Stimulated activated CD8-positive, alpha-beta memory T cell treated with anti-CD3 and anti-CD28 coated beads, Interleukin-7, amount 100 ng/mL, for 4 hours (primary cell): Measurements from ENCODE around the gene ROMO1.
"Not testable (repeated sequence)": the region's sequence is repeated elsewhere in the genome, so short reads cannot be mapped to it uniquely, and the experiment has no call there.

ENCODE experiments used
- DNase-seq, 2 donors: peaks; one replicate each; pipeline ENCODE4 v3.0.0-alpha.2; 2020; ENCODE audit warnings: low read depth in 2 of 2

The ROMO1 gene

DNA sequence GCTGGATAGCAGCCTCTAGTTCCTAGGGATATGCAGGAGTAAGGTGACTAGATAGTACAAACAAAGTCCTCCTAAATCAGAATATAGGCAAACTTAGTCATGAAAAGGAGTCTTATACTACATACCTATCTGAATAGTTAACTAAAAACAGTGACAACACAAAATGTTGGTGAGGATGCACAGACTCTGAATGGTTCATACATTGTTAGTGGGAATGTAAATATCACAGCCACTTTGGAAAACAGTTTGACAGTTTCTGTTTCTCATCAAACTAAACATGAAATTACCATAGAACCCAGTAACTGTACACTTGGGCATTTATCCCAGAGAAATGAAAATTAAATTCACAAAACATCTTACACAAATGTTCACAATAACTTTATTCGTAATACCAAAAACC is 17.2 kb upstream of the ROMO1 start:
- no peak for DNase-seq

DNA sequence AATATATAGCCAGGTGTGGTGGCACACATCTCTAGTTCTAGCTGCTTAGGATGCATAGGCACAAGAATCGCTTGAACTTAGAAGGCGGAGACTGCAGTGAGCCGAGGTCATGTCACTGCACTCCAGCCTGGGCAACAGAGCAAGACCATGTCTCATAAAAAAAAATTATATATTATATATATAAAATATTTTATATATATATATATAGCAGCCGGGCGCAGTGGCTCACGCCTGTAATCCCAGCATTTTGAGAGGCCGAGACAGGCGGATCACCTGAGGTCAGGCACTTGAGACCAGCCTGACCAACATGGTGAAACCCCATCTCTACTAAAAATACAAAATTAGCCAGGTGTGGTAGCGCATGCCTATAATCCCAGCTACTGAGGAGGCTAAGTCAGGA is 13.8 kb upstream of the ROMO1 start:
- DNase-seq: not testable (repeated sequence)

DNA sequence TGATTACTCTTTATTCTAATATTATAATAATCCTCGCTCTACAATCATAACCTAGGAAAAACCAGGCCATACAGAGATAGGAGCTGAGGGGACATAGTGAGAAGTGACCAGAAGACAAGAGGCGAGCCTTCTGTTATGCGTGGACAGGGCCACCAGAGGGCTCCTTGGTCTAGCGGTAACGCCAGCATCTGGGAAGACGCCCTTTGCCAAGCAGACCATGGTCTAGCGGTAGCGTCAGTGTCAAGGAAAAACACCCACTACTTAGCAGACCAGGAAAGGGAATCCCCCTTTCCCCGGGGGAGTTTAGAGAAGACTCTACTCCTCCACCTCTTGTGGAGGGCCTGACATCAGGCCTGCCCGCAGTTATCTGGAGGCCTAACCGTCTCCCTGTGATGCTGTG is 12.3 kb upstream of the ROMO1 start:
- DNase-seq: not testable (repeated sequence)

GRCh38 chr20:35690265-35690664 is 8.9 kb upstream of the ROMO1 start:
- no peak for DNase-seq

- DNase-seq: no peak
These were observed 3.9 kb upstream of the ROMO1 start for GRCh38 chr20:35695245-35695749.

GRCh38 chr20:35695978-35696377 is 3.2 kb upstream of the ROMO1 start:
- no peak for DNase-seq

DNA sequence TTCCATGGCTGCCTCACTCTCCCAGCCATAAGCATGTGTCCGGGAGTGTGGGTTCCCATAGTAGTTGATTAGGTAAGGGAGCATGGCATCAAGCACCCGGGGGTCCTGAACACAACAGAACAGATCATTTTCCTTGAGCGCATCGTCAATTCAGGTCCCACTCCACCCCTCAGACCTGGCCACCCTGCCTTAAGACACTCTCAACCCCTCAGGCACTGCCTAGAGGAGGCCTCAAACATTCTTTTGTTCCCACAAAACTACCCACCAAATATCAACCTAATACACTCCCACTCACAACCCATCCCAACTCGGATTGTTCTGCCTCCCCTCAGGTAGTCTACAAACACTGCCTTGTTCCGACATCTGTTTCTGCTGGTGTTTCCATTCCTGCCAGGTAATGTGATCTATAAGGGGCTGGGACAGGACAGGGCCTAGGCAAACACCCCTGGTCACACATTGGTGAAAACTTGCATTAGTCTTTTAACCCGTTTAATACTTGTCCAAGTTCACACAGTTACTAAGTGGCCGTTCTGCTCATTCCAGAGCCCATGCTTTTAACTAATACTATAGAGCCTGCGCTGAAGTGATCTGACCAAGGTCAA is 1.4 kb upstream of the ROMO1 start:
- no peak for DNase-seq

- DNase-seq: no peak
These were observed 693 bp upstream of the ROMO1 start for GRCh38 chr20:35698298-35699126.

GRCh38 chr20:35699957-35700624 is 886 bp downstream of the ROMO1 start:
- no peak for DNase-seq

DNA sequence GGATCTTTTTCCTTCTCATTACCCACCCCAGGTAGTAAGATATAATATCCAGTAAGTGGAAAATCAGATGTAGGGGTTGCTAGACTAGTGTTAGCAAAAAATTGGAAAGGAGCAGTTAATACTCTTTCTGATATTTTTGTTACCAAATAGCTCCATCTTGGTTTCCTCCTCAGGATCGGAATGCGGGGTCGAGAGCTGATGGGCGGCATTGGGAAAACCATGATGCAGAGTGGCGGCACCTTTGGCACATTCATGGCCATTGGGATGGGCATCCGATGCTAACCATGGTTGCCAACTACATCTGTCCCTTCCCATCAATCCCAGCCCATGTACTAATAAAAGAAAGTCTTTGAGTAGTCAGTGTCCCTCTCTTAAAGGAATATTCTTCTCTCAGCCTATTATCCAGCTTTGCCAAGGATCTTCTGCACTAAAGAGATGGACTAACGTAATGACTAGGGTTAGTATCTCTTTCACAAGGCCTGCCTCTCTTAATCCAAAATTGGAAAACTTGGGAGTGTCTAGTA is 1.5 kb downstream of the ROMO1 start:
- DNase-seq: no peak

DNA sequence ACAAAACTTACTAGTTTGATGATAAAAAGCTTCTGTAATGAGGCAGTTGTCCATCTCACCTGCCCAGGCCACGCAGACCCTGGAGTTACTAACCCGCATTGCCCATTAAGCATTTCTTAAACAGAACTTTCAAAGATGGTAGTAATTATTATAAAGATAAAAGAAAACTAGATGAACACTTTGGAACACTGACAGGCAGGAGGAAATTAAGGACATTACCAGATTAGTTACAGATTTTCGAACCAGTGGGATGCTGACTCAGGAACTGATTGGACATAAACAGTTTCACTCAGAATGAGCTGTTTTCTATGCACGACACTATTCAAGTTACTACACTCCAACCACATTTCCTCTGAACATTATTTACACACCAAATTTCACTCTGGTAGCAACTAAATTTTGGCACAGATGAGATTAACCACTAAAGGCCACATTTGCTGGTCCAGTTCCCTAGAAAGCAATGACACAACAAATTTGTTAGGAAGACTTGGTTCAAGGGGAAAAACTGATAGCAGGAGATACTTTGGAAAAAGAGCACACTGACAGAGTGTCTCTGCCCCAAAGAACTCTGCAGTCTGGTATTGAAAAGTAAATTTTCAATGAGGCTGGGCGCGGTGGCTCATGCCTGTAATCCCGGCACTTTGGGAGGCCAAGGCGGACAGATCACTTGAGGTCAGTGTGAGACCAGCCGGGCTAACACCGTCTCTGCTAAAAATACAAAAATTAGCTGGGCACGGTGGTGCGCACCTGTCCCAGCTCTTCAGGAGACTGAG is 3.0 kb downstream of the ROMO1 start:
- no peak for DNase-seq

DNA sequence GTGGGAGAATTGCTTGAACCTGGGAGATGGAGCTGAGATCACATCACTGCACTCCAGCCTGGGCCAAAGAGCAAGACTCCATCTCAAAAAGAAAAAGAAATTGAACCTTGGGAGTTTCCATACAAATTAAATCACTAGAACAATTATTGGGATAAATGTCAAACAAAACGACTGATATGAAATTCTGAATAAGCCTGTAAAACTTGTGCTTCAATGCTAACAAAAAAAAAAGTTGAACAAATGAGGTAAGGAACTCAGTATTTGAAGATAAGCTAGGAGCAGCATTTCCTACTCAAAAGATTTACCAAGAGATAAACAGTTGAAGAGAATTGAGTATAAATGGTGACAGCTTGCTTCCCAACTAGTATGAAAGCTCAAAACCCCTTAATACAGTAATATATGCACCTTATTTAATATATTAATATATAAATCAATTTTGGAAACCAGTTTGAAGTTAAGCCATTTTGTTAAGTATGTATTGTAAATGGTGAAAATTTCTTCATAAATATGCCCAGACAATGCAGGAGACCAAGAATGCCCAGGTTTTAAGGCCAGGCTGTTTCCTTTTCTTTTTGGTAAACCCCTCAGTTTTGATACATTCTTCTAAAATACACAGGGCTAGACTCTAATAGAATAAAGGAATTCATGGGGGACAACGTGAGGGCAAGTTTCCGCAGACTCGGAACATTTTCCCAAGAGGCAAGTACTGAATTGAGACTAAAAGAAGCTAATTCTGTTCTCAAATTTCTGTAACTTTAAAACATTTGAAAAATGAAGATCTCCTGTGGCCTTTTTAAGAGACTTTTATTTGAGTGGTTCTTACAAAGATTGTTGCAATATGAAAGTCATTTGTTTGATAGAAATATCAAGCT is 3.9 kb downstream of the ROMO1 start:
- DNase-seq: no peak

DNA sequence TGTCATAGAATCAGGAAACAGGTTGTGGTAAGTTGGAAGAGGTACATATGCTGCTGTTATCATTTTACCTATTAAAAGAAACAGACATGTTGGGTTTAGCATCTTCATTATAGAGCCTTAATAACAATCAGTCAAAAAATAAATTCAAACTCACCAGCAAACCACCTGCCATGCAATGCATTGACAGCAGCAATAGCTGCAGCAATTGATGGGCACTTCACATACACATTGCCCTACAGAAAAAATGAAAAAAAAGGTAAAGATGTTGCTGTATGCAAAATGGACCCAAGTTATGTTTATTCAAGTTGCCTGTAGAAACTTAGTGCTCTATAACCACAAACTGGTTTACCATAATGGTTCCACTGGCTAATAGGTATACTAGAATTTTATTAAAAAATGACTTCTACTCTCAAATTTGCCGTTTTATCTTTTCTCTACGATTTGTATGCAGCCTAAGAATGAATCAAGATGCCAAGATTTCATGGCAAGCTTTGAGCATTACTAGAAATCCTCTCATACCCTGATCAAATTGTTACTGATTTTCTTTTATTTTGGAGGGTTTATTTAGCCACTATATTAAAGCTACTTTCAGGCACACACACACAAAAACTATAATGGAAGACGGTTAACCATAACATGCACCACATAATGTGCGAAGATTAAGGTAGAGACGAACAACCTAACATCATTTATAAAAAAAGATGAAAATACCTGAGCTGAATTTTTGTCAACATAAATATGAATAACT is 5.5 kb downstream of the ROMO1 start:
- no peak for DNase-seq

- not testable (repeated sequence) for DNase-seq
These were observed 6.7 kb downstream of the ROMO1 start for GRCh38 chr20:35705894-35706293.

DNA sequence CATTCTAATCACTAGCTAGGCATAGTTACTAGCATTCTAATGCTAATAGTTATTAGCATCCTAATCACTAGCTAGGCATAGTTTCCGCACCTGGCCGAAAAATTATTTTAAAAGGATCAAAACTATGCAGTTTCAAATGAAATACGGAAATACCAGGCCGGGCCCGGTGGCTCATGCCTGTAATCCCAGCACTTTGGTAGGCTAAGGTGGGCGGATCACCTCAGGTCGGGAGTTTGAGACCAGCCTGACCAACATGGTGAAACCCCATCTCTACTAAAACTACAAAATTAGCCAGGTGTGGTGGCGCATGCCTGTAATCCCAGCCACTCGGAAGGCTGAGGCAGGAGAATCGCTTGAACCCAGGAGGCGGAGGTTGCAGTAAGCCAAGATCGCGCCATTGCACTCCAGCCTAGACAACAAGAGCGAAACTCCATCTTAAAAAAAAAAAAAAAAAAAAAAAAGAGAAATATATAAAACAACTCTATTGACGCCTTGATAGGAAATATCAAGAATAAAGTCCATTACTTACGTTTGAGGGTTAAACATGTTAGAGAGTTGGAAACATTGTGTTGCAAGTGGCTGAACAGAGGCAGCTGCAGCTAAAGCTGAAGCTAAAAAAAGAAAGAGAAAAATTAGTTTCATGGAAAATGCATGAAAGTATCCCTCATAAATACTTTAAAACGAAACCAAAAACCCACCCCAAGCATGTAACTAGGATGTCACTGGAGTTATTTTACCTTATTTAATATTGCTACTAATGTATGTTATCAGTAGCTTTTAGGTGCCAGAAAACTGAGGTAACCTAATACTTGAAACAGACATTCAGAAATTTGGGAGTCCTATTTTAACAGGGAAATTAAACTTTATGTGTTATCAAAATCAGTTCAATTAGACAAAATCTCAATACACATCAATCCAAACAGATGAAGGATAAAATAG is 7.7 kb downstream of the ROMO1 start:
- DNase-seq: not testable (repeated sequence)

DNA sequence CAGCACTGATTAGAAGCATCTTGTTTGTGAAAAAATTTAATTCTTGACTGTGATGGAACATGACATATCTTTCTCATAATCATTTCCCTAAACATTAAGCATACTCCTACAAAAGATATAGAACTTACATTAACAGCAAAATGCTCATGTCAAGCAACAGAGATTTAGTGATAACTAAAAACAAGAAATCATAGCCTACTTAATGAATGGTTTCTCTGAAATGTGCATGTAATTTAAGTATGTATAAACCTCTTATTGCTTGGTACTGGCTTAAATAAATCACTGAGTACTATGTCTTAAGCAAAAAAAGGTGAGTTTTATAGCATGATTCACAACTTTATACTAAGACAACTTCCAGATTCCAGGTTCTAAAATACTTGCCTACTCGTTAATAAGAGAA is 9.3 kb downstream of the ROMO1 start:
- DNase-seq: no peak

DNA sequence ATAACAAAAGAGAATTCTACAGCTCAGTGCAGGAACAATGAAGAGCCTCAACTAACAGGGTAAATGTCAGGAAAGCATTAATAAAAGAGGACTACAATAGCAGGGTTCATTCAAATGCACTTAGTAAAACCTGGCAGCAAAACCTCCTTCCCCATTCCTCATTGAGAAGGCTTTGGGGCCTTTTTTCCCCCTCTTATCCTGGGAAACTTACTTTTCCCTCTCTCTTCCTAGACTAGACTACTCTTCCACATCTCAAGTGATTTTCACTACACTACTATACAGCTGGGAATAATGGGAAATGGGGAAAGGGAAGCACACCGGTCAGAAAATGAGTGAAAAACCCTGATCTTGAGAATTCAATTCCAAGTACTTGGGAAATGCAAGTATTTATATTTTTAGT is 10.1 kb downstream of the ROMO1 start:
- no peak for DNase-seq

- no peak for DNase-seq
These were observed 10.8 kb downstream of the ROMO1 start for GRCh38 chr20:35710039-35710438.
